ENCODE measurements around the gene APC. TPM values are rescaled to one million over a fixed set of nuclear protein-coding genes. Genes with fewer than 3 reads are reported as not detected.

Gene APC
- total RNA-seq, 1 donor from 2014 or later, result 47.0 TPM

DNA sequence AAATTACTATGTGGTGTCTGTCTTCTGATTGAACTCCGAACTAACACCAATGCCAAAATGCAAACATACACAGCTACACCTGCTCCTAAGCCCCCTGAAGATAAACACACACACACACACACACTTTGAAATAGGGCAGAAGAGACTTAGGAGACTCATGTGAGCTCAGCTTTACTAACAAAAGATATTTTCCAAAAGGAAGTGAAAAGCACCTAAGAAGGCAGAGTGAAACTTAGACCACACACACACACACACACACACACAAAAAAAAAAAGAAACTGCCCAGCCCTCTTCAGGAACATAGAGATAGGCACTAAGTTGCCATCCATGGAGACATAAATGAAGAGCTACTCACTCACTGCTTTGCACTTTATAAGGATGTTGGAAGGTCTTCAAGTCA is 45.2 kb upstream of the APC start:
- TF ChIP-seq, protein P1, sequence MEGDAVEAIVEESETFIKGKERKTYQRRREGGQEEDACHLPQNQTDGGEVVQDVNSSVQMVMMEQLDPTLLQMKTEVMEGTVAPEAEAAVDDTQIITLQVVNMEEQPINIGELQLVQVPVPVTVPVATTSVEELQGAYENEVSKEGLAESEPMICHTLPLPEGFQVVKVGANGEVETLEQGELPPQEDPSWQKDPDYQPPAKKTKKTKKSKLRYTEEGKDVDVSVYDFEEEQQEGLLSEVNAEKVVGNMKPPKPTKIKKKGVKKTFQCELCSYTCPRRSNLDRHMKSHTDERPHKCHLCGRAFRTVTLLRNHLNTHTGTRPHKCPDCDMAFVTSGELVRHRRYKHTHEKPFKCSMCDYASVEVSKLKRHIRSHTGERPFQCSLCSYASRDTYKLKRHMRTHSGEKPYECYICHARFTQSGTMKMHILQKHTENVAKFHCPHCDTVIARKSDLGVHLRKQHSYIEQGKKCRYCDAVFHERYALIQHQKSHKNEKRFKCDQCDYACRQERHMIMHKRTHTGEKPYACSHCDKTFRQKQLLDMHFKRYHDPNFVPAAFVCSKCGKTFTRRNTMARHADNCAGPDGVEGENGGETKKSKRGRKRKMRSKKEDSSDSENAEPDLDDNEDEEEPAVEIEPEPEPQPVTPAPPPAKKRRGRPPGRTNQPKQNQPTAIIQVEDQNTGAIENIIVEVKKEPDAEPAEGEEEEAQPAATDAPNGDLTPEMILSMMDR (IDR thresholded peaks at IDR 0.05; ENCODE audit: insufficient read depth, low read length, poor library complexity, severe bottlenecking), result no peak
- no peaks in the 10 kb centered on the region for H3K36me3 ChIP-seq (ENCODE audit: control insufficient read depth, insufficient read depth, low read length)
- no peak for DNase-seq (ENCODE audit: low read depth)
- H3K4me3 ChIP-seq (ENCODE audit: low read depth, low read length), result no peak overlapping the region
- no peaks in the 10 kb centered on the region for H3K27me3 ChIP-seq (ENCODE audit: control insufficient read depth, insufficient read depth, low read length)

DNA sequence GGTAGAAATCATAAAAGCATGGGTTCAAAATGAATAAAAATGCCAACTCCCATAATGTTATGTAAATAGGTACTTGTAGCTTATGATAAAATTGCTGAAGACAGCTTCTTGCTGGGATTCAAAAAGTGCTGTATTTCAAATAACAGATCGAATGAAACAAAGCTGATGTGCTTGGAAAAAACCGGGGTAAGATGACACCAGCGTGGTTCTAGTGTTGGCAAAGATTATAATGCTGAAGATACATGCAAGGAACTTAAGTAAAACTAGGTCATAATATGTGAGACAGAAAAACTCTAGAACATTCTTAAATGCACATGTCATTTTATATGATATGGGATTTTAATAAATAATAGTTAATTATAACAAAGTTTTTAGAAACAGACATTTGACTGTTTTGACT is 44.4 kb upstream of the APC start:
- DNase-seq (ENCODE audit: low read depth), result no peak

DNA sequence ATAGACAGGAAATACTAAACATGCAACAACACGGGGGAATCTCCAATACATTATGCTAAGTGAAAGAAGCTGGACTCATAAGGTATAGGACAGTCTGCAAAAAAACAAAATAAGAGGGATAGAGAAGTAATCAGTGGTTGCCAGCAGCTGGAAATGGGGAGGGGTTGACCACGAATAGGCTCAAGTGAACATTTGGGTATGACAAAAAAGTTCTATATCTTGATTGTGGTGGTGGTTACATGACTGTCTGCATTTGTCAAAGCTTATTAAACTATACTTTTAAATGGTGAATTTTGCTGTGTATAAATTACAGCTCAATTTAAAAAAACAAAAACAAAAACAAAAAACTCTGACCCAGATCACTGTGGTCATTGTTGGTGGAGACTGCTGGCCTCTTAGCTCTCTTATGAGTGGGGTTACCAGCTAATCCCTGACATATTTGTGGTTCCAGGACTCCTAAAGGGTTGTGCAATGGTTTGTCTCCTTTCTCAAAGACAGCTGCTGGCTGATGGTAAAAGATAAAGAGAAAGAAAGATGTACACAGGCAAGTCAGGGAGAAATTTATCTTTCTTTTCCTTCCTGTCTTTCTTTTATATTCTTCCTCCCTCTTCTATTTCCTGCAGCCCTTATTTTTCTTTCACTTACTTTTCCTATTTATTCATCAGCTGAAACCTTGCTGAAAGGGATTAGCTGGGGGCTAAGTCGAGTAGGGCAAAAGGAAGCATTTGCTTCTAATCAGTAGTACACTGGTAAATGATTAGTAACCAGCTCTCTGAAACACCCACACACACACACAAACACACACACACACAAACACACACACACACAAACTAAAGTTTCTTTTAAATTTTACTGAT is 42.6 kb upstream of the APC start:
- TF ChIP-seq, protein P1 (IDR thresholded peaks at IDR 0.05; ENCODE audit: insufficient read depth, low read length, poor library complexity, severe bottlenecking), result no peak
- no peaks in the 10 kb centered on the region for H3K27me3 ChIP-seq (ENCODE audit: control insufficient read depth, insufficient read depth, low read length)
- no peaks in the 10 kb centered on the region for H3K36me3 ChIP-seq (ENCODE audit: control insufficient read depth, insufficient read depth, low read length)
- no peak overlapping the region for H3K4me3 ChIP-seq (ENCODE audit: low read depth, low read length)
- DNase-seq (ENCODE audit: low read depth), result peak; percentile 16

More for the DNA sequence above, 44.4 kb upstream of the APC start:
- TF ChIP-seq, protein P1 (IDR thresholded peaks at IDR 0.05; ENCODE audit: insufficient read depth, low read length, poor library complexity, severe bottlenecking), result no peak
- no peak overlapping the region for H3K4me3 ChIP-seq (ENCODE audit: low read depth, low read length)
- no peaks in the 10 kb centered on the region for H3K27me3 ChIP-seq (ENCODE audit: control insufficient read depth, insufficient read depth, low read length)
- H3K36me3 ChIP-seq (ENCODE audit: control insufficient read depth, insufficient read depth, low read length), result no peaks in the 10 kb centered on the region

DNA sequence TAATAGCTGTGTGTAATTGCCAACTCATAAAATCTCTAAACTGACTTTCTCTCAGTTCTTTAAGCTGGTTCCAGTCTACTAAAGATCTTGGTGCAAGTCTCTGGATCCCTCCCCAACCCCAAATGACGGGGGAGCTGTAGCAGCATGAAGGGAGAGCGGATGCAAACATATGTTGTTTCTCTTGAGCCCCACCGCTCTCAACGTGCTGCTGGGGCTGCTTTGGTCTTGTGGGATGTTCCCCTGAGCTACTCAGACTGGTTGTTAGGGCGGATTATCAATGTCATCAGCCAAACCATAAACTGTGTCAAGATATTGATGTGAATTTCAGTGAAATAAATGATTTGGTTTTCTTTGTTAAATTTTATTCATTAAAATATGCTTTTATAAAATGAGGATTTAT is 40.9 kb upstream of the APC start:
- no peaks in the 10 kb centered on the region for H3K36me3 ChIP-seq (ENCODE audit: control insufficient read depth, insufficient read depth, low read length)
- H3K27me3 ChIP-seq (ENCODE audit: control insufficient read depth, insufficient read depth, low read length), result no peaks in the 10 kb centered on the region
- TF ChIP-seq, protein P1 (IDR thresholded peaks at IDR 0.05; ENCODE audit: insufficient read depth, low read length, poor library complexity, severe bottlenecking), result no peak
- no peak overlapping the region for H3K4me3 ChIP-seq (ENCODE audit: low read depth, low read length)
- no peak for DNase-seq (ENCODE audit: low read depth)

DNA sequence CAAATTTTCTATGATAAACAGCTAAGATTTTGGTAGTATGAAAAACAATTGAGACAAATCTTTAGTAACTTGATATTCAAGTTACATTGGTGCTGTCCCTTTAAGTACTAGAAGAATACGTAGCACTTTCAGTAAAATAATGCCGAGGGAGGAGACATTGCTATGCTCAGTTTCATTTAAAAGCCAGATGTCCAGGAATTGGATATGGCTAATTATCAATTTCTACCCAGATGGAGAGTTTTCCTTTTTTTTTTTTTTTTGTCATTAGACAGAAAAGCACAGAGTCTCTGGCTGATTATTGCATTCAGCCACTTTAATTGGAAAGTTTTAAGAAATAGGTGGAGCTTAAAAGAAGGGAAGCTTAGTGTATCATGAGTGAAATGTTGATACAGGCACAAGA is 40.4 kb upstream of the APC start:
- Histone ChIP-seq H3K27me3 (ENCODE audit: control insufficient read depth, insufficient read depth, low read length) (no peaks in the 10 kb centered on the region), H3K36me3 (ENCODE audit: control insufficient read depth, insufficient read depth, low read length) (no peaks in the 10 kb centered on the region), H3K4me3 (ENCODE audit: low read depth, low read length) (no peak overlapping the region)
- TF ChIP-seq, protein P1 (IDR thresholded peaks at IDR 0.05; ENCODE audit: insufficient read depth, low read length, poor library complexity, severe bottlenecking), result no peak
- no peak for DNase-seq (ENCODE audit: low read depth)

DNA sequence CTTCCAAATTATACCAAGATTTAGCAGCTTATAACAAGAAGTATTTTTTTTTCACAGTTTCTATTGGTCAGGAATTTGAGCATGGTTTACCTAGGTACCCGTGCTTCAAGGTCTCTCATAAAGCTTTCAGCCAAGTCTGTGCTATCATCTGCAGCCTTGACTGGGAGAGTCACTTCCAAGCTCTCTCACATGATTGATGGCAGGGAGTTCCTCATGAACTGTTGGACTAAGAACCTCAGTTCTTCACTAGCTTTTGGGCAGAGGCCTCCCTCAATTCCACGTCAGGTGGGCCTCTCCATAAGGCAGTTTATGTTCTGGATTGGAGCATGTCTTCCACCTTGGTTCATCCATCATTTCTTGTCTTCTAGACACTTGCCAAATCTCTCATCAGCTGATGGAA is 39.9 kb upstream of the APC start:
- no peaks in the 10 kb centered on the region for H3K36me3 ChIP-seq (ENCODE audit: control insufficient read depth, insufficient read depth, low read length)
- H3K4me3 ChIP-seq (ENCODE audit: low read depth, low read length), result no peak overlapping the region
- DNase-seq (ENCODE audit: low read depth), result no peak
- H3K27me3 ChIP-seq (ENCODE audit: control insufficient read depth, insufficient read depth, low read length), result no peaks in the 10 kb centered on the region
- TF ChIP-seq, protein P1 (IDR thresholded peaks at IDR 0.05; ENCODE audit: insufficient read depth, low read length, poor library complexity, severe bottlenecking), result no peak
